ENCODE measurements around the gene FOXP1. TPM values are rescaled to one million over a fixed set of nuclear protein-coding genes. Genes with fewer than 3 reads are reported as not detected.

FOXP1 gene
- total RNA-seq, 1 donor from 2014 or later: 195 TPM

DNA sequence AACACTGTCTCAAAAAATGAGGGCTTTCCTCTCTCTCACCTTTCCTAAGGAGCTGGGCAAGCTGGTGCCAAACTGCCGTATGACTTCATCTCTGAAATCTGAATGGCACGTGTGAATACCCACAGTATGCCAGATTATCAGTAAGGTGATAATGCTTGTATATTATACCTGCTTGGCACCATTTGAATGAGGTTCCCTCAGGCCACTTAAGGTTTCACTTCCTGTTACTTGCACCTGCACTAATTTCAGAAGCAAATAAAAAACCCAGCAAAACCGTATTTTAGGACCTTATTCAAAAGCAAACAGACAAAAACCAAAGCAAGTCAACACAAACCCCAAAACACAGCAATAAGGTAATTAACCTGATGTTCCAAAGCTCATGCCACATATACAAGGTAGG lies 19.7 kb downstream of the FOXP1 start:
- no peak for DNase-seq (ENCODE audit: extremely low spot score, unreplicated experiment)
- Mint-ChIP-seq H3K4me3 (ENCODE audit: unreplicated experiment) (no peak overlapping the region), H3K36me3 (ENCODE audit: unreplicated experiment) (peaks cover 38% of the 10 kb centered on the region), H3K9me3 (ENCODE audit: unreplicated experiment) (peaks cover 4% of the 10 kb centered on the region), H3K27ac (ENCODE audit: unreplicated experiment) (no peak overlapping the region), H3K27me3 (ENCODE audit: unreplicated experiment) (no peaks in the 10 kb centered on the region), H3K4me1 (ENCODE audit: unreplicated experiment) (peaks cover 41% of the 10 kb centered on the region)
- TF ChIP-seq, protein P1, sequence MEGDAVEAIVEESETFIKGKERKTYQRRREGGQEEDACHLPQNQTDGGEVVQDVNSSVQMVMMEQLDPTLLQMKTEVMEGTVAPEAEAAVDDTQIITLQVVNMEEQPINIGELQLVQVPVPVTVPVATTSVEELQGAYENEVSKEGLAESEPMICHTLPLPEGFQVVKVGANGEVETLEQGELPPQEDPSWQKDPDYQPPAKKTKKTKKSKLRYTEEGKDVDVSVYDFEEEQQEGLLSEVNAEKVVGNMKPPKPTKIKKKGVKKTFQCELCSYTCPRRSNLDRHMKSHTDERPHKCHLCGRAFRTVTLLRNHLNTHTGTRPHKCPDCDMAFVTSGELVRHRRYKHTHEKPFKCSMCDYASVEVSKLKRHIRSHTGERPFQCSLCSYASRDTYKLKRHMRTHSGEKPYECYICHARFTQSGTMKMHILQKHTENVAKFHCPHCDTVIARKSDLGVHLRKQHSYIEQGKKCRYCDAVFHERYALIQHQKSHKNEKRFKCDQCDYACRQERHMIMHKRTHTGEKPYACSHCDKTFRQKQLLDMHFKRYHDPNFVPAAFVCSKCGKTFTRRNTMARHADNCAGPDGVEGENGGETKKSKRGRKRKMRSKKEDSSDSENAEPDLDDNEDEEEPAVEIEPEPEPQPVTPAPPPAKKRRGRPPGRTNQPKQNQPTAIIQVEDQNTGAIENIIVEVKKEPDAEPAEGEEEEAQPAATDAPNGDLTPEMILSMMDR (IDR thresholded peaks at IDR 0.05): no peak

DNA sequence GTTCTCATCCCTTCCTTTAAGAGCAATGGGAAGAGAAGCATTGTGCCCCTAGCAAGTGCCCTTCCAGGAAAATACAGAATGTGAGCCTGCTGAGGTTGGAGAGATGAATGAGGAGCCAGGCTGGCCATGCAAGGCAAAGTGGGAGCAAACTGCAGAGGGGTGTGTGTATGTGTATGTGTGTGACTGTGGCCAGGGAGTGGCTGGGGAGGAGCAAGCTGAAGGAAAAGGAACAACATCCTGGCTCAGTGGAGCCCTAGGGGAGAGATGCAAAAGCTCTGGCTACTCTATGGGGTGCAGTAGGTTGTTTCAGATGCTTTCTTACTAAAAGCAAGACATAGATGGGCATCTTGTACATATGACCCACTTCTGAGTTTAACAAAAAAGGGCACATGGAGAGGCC lies 20.6 kb downstream of the FOXP1 start:
- no peaks in the 10 kb centered on the region for H3K27me3 Mint-ChIP-seq (ENCODE audit: unreplicated experiment)
- H3K9me3 Mint-ChIP-seq (ENCODE audit: unreplicated experiment): peaks cover 4% of the 10 kb centered on the region
- no peak overlapping the region for H3K4me3 Mint-ChIP-seq (ENCODE audit: unreplicated experiment)
- H3K27ac Mint-ChIP-seq (ENCODE audit: unreplicated experiment): peak overlapping the region; percentile 3
- peaks cover 42% of the 10 kb centered on the region for H3K36me3 Mint-ChIP-seq (ENCODE audit: unreplicated experiment)
- peaks cover 35% of the 10 kb centered on the region for H3K4me1 Mint-ChIP-seq (ENCODE audit: unreplicated experiment)
- no peak for DNase-seq (ENCODE audit: extremely low spot score, unreplicated experiment)
- TF ChIP-seq, protein P1 (IDR thresholded peaks at IDR 0.05): no peak

DNA sequence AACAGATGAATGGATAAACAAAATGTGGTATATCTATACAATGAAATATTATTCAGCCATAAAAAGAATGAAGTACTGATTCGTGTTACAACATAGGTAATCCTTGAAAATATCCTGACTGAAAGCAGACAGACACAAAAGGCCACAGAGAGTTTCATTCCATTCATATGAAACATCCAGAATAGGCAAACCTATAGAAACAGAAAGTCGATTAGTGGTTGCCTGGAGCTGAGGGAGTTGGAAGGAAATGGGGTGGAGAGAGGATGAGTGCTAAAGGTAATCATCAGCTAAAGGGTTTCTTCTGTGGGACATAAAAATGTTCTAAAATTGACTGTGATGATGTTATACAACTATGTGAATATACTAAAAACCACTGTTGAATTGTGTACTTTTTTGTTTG lies 22.9 kb downstream of the FOXP1 start:
- DNase-seq (ENCODE audit: extremely low spot score, unreplicated experiment): no peak
- Mint-ChIP-seq H3K4me3 (ENCODE audit: unreplicated experiment) (no peak overlapping the region), H3K9me3 (ENCODE audit: unreplicated experiment) (peaks cover 14% of the 10 kb centered on the region), H3K27ac (ENCODE audit: unreplicated experiment) (no peak overlapping the region), H3K36me3 (ENCODE audit: unreplicated experiment) (peaks cover 45% of the 10 kb centered on the region), H3K4me1 (ENCODE audit: unreplicated experiment) (peaks cover 28% of the 10 kb centered on the region), H3K27me3 (ENCODE audit: unreplicated experiment) (no peaks in the 10 kb centered on the region)
- TF ChIP-seq, protein P1 (IDR thresholded peaks at IDR 0.05): no peak

DNA sequence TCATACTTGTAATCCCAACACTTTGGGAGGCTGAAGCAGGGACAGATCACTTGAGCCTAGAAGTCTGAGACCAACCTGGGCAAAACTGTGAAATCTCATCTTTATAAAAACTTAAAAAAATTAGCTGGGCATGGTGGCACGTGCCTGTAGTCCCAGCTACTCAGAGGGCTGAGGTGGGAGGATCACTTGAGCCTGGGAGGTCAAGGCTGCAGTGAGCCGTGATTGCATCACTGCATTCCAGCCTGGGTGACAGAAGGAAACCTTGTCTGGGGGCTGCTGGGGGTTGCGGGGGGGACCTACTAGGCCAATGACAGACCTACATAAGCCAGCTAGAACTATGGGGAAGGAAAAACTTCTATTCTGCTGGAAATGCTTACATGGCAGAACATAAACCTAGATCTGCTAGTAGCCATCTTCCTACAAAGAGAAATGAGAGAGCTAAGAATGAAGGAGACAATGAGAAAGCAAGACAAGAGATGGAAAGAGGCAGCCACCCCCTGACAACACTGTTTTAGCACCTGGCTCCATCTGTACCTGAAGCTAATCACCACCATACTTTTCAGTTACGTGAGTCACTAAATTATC lies 23.9 kb downstream of the FOXP1 start:
- Mint-ChIP-seq H3K27me3 (ENCODE audit: unreplicated experiment) (no peaks in the 10 kb centered on the region), H3K36me3 (ENCODE audit: unreplicated experiment) (peaks cover 36% of the 10 kb centered on the region), H3K4me1 (ENCODE audit: unreplicated experiment) (peaks cover 28% of the 10 kb centered on the region), H3K27ac (ENCODE audit: unreplicated experiment) (peak overlapping the region; percentile 1), H3K4me3 (ENCODE audit: unreplicated experiment) (no peak overlapping the region), H3K9me3 (ENCODE audit: unreplicated experiment) (peaks cover 14% of the 10 kb centered on the region)
- TF ChIP-seq, protein P1 (IDR thresholded peaks at IDR 0.05): no peak
- DNase-seq (ENCODE audit: extremely low spot score, unreplicated experiment): no peak

DNA sequence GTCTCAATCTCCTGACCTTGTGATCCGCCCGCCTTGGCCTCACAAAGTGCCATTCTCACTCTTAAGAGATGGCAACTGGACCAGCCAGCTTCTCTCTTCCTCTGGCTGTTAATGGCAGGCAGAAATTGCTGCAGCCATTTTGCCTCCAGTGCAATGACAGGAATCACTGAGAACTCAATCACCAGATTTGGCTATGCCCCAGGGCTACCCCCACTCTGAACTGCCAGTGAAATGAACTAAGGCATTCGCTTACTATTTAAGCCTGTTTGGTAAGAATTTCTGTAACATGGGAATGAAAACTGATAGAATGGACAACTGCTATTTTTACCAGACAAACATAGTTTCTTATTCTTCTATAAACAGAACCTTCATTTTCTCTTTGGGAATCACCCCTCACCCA lies 24.5 kb downstream of the FOXP1 start:
- H3K9me3 Mint-ChIP-seq (ENCODE audit: unreplicated experiment): peaks cover 14% of the 10 kb centered on the region
- TF ChIP-seq, protein P1 (IDR thresholded peaks at IDR 0.05): no peak
- DNase-seq (ENCODE audit: extremely low spot score, unreplicated experiment): no peak
- no peak overlapping the region for H3K4me3 Mint-ChIP-seq (ENCODE audit: unreplicated experiment)
- H3K4me1 Mint-ChIP-seq (ENCODE audit: unreplicated experiment): peaks cover 25% of the 10 kb centered on the region
- H3K27me3 Mint-ChIP-seq (ENCODE audit: unreplicated experiment): no peaks in the 10 kb centered on the region
- peaks cover 29% of the 10 kb centered on the region for H3K36me3 Mint-ChIP-seq (ENCODE audit: unreplicated experiment)
- peak overlapping the region; percentile 14 for H3K27ac Mint-ChIP-seq (ENCODE audit: unreplicated experiment)
